Fibroblast of skin of abdomen (primary cell): ENCODE results near the gene PHGDH.

ENCODE experiments used
- DNase-seq: peaks from one replicate; pipeline ENCODE4 v3.0.0-alpha.2; 2013

The PHGDH gene

DNA sequence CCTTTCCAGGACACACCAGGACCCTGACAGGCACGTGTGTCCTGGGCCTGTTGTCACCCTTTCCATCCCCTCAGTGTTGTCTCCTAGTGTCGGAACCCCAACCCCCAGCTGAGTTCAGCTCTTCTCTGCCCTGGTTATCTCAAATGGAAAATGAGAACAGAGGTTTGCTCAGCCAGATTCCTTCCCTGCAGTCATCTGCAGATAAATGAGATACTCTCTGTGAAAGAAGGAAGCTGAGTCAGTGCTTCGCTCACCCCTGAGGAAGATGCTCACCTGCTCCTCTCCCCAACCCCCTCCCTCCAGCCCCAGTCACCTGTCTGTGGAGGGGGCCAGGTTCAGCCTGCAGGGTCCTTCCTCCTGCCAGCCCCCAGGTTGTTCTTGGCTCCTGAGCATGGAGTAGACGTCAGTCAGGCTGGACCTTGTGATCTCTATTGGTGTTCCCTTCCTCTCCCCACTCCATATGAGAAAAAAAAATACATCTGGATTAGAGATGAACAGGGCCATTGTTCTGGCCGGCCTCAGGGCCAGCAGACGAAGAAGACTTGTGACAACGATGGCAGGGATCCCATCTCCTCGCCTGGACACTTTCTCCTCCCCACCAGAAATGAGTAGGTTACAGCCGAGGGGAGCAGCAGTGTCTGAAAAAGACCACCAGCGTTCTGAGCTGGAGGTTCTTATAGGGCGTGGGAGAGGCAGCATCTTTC, 20.9 kb downstream of the PHGDH start:
- no peak for DNase-seq

DNA sequence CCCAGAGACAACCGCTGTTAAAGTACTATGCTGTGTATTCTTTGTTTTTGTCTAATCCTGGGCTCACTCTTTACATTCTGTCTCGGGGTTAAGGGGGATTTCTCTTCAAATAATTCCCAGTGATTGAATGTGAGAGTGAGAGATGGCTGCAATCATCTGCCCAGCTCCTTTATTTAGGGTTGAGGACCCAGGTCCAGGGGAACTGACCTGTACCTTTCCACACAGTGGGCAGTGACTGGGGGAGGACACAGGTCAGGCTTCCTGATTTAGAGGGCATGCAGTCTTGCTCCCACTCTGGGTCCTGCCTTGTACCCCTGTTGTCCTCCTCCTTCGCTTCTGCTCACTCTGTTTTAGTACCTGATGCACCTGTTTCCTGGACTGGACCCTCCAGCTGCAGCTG, 22.0 kb downstream of the PHGDH start:
- no peak for DNase-seq

DNA sequence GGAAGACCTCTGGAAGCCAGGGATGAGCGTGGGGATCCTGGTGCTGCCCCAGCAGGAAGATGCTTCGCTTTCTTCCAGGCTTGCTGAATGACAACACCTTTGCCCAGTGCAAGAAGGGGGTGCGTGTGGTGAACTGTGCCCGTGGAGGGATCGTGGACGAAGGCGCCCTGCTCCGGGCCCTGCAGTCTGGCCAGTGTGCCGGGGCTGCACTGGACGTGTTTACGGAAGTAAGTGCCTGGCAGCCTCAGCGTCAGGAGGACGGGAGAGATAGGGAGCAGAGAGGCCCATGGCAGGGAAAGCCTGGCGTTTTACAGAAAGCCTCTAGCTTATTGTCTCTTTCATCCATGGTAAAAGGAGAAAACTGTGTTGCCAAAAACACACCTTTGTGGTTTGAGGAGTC, 23.5 kb downstream of the PHGDH start:
- no peak for DNase-seq

DNA sequence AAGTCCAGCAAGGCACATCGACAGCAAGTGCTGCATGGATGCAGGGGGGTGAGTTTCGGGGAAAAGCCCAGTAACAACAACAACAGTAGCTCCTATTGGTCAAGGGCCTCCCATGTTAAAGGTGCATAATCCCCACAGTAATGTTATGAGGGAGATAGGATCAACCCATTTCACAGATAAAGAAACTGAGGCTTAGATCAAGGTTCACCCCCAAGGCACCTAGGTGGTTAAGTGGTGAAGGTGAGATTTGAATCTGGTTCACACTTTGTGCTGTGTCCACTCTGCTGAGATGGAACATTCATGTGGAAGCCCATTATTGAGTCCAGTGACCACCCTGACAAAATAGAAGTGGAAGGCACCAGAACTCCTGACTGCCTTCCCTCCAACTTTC, 24.9 kb downstream of the PHGDH start:
- DNase-seq: no peak

DNA sequence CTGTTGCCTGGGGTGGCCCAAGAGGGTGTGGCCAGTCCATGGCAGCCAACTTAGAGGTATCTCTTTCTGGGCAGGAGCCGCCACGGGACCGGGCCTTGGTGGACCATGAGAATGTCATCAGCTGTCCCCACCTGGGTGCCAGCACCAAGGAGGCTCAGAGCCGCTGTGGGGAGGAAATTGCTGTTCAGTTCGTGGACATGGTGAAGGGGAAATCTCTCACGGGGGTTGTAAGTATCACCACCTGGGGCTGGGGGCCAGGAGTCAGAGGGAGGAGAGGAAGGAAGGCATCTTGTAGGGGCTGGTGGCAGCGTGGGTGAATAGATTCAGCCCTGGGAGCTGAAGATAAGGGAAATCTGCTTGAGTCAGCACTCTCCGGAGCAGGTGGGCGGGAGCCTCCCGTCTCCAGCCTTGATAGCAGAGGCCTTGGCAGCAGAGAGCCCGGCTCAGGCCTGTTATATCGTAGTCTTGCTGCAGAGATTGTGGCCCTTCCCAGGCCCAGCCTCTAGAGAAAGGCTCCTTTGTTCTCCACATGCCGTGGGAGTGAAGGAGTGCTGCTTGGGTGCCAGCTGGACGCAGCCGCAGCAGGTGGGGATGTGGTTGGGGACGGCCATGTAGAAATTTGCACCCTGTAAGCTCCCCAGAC, 25.4 kb downstream of the PHGDH start:
- DNase-seq: no peak

DNA sequence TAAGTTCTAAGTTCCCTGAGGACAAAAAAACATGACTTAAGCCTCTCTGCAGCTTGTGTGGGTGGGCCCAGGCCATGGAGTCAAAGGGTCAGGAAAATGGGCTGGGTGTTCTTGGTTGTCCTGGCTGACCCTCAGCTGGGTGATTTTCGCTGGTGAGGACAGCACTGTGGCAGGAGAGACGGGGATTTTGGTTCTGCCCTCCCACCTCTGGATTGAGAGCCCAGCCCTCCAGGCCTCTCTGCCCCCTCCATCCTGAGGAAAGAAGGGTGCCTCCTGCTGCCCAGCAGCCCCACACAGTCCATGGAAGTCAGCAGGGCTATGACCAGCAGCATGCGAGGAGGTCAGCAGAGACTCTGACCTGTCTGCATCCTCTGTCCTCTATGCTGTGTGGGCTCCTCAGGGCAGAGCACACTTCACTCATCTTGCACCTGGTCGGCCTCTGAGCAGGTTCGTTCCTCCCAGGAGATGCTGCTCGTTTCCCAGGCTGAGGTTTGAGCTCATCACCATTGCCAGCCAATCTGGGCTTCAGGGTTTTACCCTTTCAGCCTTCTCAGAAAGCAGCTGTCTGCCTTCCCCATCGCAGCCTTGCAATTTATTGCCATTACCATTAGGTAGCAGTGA, 26.5 kb downstream of the PHGDH start:
- no peak for DNase-seq

DNA sequence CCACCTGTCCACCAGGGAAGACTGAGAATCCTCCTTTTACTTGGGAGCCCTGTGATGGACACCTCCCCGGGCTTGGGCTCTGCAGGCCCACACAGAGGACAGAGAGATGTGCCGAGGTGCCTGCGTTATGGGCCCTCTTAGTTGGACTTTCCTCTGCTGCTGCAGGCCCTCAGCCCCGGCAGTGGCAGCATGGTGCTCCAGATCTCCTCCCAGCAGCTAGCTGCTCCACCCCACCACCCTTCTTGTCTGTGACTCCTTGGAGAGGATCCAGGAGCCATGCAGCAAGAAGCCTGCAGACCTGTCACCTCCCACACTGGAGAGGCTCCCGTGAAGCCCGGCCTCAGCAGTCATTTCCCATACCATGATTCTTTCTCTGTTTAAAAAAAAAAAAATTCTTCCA, 27.4 kb downstream of the PHGDH start:
- no peak for DNase-seq

DNA sequence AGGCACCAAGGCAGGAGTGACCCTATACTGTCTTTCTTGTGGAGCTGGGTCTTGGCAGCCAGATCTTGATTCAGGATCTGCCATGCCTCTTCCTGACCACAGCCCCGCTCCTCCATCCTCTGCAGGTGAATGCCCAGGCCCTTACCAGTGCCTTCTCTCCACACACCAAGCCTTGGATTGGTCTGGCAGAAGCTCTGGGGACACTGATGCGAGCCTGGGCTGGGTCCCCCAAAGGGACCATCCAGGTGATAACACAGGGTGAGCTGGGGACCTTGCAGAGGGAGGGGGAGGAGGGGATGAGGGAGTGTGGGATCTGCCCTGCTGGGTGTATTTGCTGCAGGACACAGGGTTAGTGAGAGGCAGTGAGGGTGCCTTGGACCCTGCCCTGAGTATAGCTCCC, 28.5 kb downstream of the PHGDH start:
- DNase-seq: no peak

DNA sequence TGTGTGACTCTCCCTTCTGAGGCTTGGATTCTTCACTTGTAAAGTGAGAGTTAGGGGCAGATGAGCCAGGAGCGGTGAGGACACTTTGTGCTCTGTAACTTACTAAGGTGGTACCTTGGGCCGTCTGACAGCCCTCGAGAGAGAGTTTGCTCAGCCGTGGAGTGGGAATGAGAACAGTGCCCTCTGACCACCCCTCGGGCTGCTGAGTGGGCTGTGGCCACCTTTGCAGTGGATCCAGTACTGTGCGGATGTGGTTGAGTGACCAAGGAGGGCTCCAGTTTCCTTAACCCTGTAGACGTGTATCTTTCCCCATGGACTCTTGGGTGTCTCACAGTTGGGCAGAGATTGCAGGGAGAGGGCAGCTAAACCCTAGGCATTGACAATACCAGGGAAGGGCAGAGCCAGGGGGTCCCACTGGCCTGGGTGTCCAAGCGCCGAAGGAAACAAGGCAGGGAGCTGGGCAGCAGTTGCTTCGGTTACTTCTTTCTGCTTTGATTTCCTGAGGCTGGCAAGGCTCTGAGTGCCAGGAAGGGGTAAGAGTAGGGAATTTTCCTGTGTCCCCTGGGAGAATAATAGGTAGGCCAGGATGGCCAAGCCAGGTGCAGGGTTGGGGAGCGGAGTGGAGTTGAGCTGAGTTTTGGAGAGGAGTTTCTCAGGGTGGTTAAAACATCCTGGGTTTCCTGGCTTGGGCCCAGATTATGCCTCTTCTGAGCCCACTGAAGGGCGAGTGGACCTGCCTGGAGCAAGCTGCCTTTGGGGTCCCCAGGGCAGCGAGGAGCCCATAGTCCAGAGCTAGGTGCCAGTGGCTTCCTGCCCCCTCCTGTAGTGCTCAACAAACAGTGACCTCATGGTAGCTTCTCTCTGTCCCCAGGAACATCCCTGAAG, 29.4 kb downstream of the PHGDH start:
- no peak for DNase-seq

DNA sequence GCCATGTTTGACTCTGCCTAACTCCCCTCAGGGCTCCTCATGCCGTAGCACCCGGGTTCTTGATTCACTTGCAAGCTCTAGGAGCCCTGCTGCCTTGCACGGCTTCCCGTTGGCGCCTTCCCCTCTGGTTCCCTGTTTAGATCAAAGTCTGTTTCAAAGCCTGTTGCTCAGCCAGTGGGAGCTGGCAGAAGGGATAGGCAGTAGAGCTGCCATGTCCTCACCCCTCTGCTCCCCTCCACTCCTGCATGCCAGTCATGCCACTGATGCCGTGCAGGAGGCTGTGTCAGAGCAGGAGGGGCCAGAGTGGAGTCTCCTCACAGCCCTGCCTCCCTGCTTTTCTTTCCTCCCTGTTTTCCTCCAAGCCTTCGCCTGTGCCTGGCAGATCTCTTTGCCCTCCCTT, 30.5 kb downstream of the PHGDH start:
- peak; percentile 35 for DNase-seq

DNA sequence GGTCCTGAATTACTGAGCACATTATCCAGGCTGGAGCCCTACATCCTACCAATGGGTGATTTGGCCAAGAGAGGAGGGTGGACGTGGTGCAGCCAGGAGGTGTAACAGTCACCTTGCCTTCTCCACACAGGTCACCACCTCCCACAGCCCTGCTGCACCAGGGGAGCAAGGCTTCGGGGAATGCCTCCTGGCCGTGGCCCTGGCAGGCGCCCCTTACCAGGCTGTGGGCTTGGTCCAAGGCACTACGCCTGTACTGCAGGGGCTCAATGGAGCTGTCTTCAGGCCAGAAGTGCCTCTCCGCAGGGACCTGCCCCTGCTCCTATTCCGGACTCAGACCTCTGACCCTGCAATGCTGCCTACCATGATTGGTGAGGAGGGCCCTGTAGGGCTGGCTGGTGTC, 30.9 kb downstream of the PHGDH start:
- DNase-seq: no peak

DNA sequence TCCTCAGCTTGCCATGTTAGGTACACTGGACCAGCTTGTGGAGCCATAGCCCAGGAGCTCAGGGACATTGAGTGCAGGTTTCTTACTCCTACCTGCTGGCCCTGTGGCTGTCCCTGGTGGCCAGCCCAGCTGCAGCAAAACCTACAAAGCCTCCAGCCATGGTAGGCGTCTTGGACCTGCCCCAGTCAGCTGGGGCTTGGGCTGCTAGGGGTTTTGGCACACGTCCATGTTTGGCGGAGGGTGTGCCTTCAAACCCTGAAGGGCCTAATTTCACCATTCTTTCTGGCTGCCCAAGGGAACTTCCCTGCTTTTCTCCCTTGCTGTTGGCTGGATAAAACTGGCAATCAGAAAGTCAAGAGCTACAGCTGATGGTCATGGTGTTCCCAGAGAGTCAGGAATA, 31.6 kb downstream of the PHGDH start:
- DNase-seq: no peak

DNA sequence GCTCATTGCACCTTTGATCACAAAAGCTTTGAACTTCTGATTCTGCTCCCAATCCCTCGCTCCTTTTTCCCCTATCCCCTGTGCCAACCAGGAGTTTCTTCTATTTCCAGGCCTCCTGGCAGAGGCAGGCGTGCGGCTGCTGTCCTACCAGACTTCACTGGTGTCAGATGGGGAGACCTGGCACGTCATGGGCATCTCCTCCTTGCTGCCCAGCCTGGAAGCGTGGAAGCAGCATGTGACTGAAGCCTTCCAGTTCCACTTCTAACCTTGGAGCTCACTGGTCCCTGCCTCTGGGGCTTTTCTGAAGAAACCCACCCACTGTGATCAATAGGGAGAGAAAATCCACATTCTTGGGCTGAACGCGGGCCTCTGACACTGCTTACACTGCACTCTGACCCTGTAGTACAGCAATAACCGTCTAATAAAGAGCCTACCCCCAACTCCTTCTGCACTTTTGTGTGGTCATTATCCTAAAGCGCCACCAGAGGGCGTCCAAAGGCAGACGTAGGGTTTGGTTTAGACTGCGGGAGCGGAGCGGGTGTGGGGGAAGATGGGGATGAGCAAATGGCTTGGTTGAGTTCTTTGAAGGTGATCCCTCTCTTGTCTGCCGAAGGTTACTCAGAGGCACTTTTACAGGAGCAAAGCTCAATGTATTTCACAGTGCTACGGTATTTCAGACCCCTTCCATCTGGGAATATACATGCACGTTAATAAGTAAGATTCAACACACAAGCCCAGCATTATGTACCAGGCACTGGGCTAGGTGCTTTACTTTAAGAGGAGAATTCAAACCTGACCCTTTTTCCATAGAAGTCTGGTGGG, 32.3 kb downstream of the PHGDH start:
- peak; percentile 73 for DNase-seq

DNA sequence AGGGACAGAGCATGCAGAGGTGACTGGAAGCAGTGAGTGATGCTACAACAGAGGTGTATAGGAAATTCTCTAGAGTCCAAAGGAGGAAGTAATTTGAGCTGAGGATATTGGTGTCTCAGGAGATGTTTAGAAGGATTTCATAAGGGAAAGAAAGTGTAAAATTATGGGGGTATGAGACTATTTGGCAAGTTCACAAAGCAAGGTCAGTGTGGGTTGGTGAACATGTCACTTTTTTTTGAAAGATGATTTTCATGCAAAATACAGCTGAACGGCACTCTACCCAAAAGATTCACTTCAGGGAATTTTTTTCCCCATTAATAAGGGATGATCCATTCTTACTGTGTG, 32.8 kb downstream of the PHGDH start:
- DNase-seq: no peak

DNA sequence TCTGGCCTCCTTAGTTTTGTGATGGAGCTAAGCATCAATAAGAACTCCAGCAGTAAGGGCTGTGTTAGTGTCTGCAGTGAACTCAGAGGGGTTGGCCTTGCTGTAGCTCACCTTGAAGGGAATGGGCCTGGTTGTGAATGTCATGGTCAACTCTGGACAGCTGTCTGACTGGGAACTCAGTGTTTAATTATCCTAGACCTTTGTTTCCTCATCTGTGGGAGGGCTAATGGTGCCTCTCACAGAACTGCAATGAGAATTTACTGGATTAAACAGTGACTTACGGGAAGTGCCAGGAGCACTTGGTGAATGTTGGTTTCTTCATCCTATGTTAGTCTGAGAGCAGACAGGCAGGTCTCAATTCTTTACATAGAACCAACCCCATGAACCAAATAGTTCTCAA, 33.3 kb downstream of the PHGDH start:
- DNase-seq: no peak

DNA sequence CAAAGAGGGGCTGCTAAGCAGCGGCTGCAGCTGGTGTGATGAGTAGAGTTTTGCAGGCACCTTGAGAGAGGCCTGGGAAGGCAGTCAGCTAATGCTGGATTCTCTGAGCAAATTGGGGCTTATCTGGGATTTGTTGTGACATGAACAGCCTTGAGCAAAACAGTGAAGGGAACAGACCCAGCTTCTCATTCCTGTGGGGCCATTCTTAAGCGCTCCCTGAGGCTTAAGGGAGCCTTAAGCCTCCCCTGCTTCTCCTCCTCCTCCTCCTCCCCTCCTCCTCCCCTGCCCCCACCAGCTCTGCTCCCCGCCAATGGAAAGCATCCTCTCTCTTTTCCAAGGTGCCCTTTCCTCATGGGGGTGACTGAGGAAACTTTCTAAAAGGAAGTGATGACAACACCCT, 35.7 kb downstream of the PHGDH start:
- no peak for DNase-seq

DNA sequence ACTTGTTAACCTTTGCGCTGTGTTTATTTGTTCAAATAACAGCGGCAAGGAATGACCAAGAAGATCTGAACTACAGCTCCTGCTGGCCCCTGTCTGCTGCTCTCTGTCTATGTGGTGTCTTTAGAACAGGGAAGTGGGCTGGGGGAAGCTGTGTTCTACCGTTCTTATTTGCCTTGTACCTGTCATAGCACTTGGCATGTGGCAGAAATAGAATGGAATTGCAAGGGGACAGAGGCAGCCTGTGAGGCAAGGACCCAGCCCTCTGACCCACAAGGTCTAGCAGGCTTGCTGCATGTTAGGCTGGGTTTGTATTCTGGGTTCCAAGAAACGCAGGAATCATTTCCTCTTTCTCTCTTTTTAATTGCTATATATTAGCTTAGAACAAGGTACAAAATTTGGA, 36.3 kb downstream of the PHGDH start:
- no peak for DNase-seq

DNA sequence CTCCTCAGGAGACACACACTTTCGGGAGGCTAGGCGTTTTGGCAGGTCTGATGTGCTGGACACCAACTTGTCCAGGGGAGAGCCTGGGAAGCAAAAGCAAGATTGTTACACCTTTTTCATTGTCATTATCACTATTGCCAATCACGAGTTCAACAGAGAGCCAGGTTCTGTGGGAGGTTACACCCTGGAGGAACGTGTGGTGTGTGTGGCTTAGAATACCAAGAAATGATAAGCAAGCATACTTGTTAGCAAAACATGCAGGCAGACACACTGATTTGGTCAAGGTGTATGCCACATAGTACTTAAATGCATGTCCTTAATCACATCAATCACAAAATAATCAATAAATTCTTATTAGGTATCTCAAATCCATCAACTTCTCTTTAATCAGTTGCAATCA, 40.9 kb downstream of the PHGDH start:
- no peak for DNase-seq

DNA sequence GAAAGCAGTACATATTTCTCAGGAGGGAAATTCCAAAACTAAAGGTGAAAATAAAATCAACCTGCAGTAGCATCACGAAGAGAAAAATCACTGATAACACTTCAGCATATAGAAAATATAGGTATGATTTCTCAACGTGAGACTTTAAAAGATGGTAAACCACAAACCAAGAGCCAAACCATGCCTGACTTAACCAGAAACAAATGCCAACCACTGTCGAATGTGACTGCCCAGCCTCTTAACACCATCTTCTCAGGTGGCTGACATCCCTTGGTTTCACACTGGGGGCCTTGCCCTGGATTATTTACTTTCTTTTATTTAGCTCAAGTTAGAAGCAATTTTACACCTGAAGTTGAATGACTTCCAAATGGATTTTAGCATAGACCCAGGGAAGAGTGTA, 46.9 kb downstream of the PHGDH start:
- DNase-seq: no peak

DNA sequence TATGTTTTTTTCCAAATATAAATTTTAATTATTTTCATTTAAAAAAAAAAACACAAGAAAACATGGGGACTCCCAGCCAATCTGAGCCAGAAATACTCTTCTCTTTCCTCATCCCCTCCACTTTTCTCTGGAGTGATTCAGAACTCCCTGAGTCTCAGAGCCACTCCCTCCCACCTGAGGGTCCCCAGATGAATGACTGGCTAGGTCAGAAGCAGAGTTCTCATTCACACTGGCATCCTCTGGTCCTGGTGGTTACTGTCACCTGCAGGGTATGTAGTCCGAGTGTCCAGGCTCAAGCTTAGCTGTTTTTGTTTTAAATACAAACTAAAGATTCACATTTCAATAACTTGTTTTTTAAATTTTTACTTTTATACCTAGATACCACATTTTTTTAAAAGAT, 50.7 kb downstream of the PHGDH start:
- no peak for DNase-seq

DNA sequence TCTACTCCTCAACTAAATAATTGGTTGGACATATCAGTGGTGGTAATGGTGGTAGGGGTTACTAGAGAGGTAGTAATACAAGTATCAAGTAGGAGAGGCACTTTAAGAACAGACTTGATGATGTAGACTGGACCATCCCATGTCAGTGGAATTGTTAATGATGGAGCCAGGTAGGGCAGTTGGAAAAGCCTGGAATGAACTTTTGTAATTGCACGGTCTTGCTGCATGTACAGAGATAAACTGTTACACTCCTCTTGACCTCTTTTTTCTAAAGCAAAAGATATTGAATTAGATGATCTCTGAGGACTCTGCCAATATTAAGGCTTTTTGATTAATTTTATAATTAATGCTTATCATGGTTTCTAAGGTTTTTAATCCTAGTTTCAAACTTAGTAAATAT, 51.2 kb downstream of the PHGDH start:
- DNase-seq: no peak

DNA sequence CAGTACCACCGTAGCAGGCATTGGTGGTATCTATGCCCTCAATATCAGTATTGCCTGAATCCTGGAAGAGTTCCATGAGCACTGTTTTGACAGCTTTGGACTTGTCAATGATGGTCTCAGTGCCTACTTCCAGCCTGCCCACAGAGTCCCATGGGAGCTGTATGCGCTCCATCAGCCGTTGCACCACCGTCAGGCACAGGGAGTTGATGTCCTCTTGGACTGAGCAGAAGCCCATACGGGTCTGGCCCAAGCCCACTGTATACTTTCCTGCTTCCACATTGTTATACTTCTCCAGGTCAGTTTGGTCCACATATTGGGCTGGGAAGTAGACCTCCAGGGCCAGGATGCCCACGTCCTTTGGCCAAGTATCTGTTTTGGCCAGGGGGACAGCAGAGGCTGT, 52.5 kb downstream of the PHGDH start:
- DNase-seq: no peak

DNA sequence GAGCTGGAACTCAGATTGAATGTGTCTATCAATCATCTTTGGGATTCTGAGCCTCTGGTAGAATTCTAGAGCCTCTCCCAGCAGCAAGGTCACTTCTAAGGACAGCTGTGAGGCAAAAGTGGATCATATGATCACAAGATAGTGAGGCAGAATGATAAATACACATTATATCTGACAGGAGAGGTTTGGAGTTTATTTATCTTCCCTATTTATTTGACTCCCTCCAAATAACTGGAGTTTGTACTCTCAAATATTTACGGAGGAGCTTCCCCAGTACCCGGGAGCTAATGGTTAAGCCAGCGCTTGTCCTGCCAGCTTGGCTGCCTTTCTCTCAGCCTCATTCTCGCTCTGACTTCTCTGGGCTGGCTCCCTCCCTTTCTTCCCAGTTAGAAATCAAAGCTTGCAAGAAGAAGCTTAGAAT, 54.6 kb downstream of the PHGDH start:
- no peak for DNase-seq
